Heart left ventricle (tissue), 16 donors: ENCODE results near the gene PER2. TPM values are rescaled to one million over a fixed set of nuclear protein-coding genes. Genes with fewer than 3 reads are reported as not detected.

Source experiments
- ATAC-seq, 4 donors: fragments of 200-7000 bp; cut with Tn5 transposase; one replicate each; pipeline ENCODE4 v1.9.1; 2020 to 2022; ENCODE audit warnings: moderate library complexity in 4 of 4, mild to moderate bottlenecking in 3 of 4, moderate number of reproducible peaks in 1 of 4
- DNase-seq, 5 donors: peaks; one replicate each; pipeline ENCODE4 v3.0.0-alpha.2; 2020
- H3K27ac ChIP-seq, 12 donors: fragments of 200-600 bp; sonication (generic) in 4 of 12; one replicate each; pipeline versions ENCODE4 v1.5.0 to v1.8.0; 2016 to 2022; ENCODE audit warnings: mild to moderate bottlenecking in 2 of 12
- H3K27me3 ChIP-seq, 9 donors: fragments of 200-600 bp; sonication (generic) in 2 of 9; one replicate each; pipeline versions ENCODE4 v1.5.1 to v1.8.0; 2016 to 2022; ENCODE audit warnings: mild to moderate bottlenecking in 3 of 9
- H3K36me3 ChIP-seq, 9 donors: fragments of 200-600 bp; sonication (generic) in 2 of 9; one replicate each; pipeline versions ENCODE4 v1.5.0 to v1.8.0; 2018 to 2022; ENCODE audit warnings: mild to moderate bottlenecking in 2 of 9
- H3K4me1 ChIP-seq, 12 donors: fragments of 200-600 bp; sonication (generic) in 4 of 12; one replicate each; pipeline versions ENCODE4 v1.5.0 to v1.8.0; 2016 to 2022; ENCODE audit warnings: mild to moderate bottlenecking in 3 of 12
- H3K4me3 ChIP-seq, 12 donors: fragments of 200-600 bp; sonication (generic) in 4 of 12; one replicate each; pipeline versions ENCODE4 v1.5.0 to v1.8.0; 2017 to 2022; ENCODE audit warnings: mild to moderate bottlenecking in 9 of 12, moderate library complexity in 4 of 12
- H3K9me3 ChIP-seq, 12 donors: fragments of 200-600 bp; sonication (generic) in 4 of 12; one replicate each; pipeline versions ENCODE4 v1.5.0 to v1.8.0; 2016 to 2022; ENCODE audit warnings: mild to moderate bottlenecking in 1 of 12
- CTCF ChIP-seq, 12 donors: fragments of 200-600 bp; sonication (generic) in 4 of 12; IDR thresholded peaks; one replicate each; pipeline versions ENCODE4 v1.5.0 to v1.8.0; 2018 to 2022; ENCODE audit warnings: antibody characterized with exemption in 12 of 12, mild to moderate bottlenecking in 5 of 12
- POLR2A ChIP-seq, 2 donors: fragments of 450-650 bp; IDR thresholded peaks; one replicate each; pipeline ENCODE4 v1.6.1; 2017; ENCODE audit warnings: antibody characterized with exemption in 2 of 2, mild to moderate bottlenecking in 2 of 2, moderate library complexity in 2 of 2
- WGBS, 4 donors: extraction: QIAGEN DNeasy Blood & Tissue Kit in 2 of 4; methylation state at CpG; one replicate each; pipeline versions ENCODE4 v1.1.5 to v1.1.7; 2013 to 2018; 5-methylcytosine and 5-hydroxymethylcytosine counted together
- intact Hi-C, 10 donors: fragments of 100-400 bp; cut with DNase I; formaldehyde crosslinking; loops; one replicate each; pipeline versions ENCODE4 v1.11.1 to v1.14.2; 2022
- polyA plus RNA-seq, 2 donors: library from polyadenylated mRNA; stranded (reverse); fragments of 200-250 nt; gene quantifications; one replicate each; pipeline ENCODE4 v1.2.3, GENCODE V29; 2013
- total RNA-seq, 9 donors: library from RNA; depleted of rRNA in 2 of 9; stranded (reverse); fragments of >200 nt in 2 of 9; fragmentation: NEBNext Ultra II Directional in 3 of 9; extraction: Animal tissue kit (Norgen Biotek cat#: 25700) in 3 of 9; gene quantifications; one replicate each; pipeline versions ENCODE4 v1.1.0 to v1.2.4, GENCODE V29; 2016 to 2023
- donor health status: ischemic (EF 13 %, LVEDD 7.1; RV severe dilation, severe dysfunction).
- donor health status: healthy with polysubstance abuse.
- donor health status: DM: no; HTN: yes; CAD: no.
- donor health status: DM: no; HTN: no; CAD: no.
- donor health status: ischemic (EF 25% LVEDD 6.9; RV normal size, moderate dysfunction).
- donor health status: ischemic (EF 25% LVEDD 5.7; RV mildly dilated, moderate dysfunction).
- donor health status: healthy.
- donor health status: DM: yes; HTN: yes; CAD: no.
- donor health status: ischemic (EF 35%, LVEDD 5.7; RV mildly dilated, moderate dysfunction).
- donor health status: nonischemic (EF 11% LVEDD 7.7; RV severe dilation, severe dysfunction).
- donor health status: DM: yes; HTN: yes; CAD: no.
- donor health status: PGD.
- donor health status: ischemic (EF 29% LVEDD 5.4; RV normal size, mild dysfunction).
- donor health status: nonischemic (EF 23%, LVEDD 6.1; RV moderate dilation, normal function).

PER2 gene
- total and polyA plus RNA-seq, 11 donors: 1.6 to 17.1 (median 4.2) TPM

- Histone ChIP-seq H3K27ac (no peak overlapping the region), H3K36me3 (peaks cover 0 to 99% (median 78%) of the 10 kb centered on the region in 9 donors), H3K27me3 (no peaks in the 10 kb centered on the region), H3K9me3 (no peaks in the 10 kb centered on the region), H3K4me3 (no peak overlapping the region), H3K4me1 (peaks cover 0 to 13% (median 4%) of the 10 kb centered on the region in 12 donors)
- ATAC-seq: peak; percentile 46 to 84 (median 66)
- TF ChIP-seq CTCF (IDR thresholded peaks at IDR 0.05): peak; percentile 52 to 83 (median 67)
- TF ChIP-seq POLR2A (IDR thresholded peaks at IDR 0.05): no peak
- DNase-seq: peak; percentile 39 to 81 (median 78)
- 66 to 73% (median 71%) methylated on average over 15 to 18 of the region's 18 CpGs for WGBS, 4 donors
- intact Hi-C loops: loop anchor here in 2 of 10 donors (5.0 to 10.0 kb wide), 2 partner anchors 102 to 399 kb away; partner anchors contain the start of genes ERFE (in 1 of the 2) and RAMP1 (in 1 of the 2)
These were observed 31.8 kb downstream of the PER2 start for GRCh38 chr2:238256594-238257104.

GRCh38 chr2:238256111-238256510, 32.3 kb downstream of the PER2 start:
- Histone ChIP-seq H3K4me3 (no peak overlapping the region), H3K9me3 (no peaks in the 10 kb centered on the region), H3K27me3 (no peaks in the 10 kb centered on the region), H3K36me3 (peaks cover 0 to 99% (median 82%) of the 10 kb centered on the region in 9 donors), H3K27ac (no peak overlapping the region), H3K4me1 (peaks cover 0 to 10% (median 2%) of the 10 kb centered on the region in 12 donors)
- intact Hi-C loops: loop anchor here in 2 of 10 donors (5.0 to 10.0 kb wide), 2 partner anchors 101 to 399 kb away; partner anchors contain the start of genes ERFE (in 1 of the 2) and RAMP1 (in 1 of the 2)
- DNase-seq (no peak), ATAC-seq (no peak)
- 90 to 98% (median 93%) methylated on average over 6 of the region's 6 CpGs for WGBS, 4 donors
- no peak for TF ChIP-seq CTCF (IDR thresholded peaks at IDR 0.05)
- TF ChIP-seq POLR2A (IDR thresholded peaks at IDR 0.05): no peak

- Histone ChIP-seq H3K4me1 (peaks cover 0 to 5% (median under 1%) of the 10 kb centered on the region in 12 donors), H3K27me3 (no peaks in the 10 kb centered on the region), H3K4me3 (no peak overlapping the region), H3K27ac (no peak overlapping the region), H3K36me3 (peaks cover 3 to 99% (median 87%) of the 10 kb centered on the region in 9 donors), H3K9me3 (no peaks in the 10 kb centered on the region)
- DNase-seq (peak in 1 of 5 donors; percentile 13), ATAC-seq (no peak)
- TF ChIP-seq CTCF (IDR thresholded peaks at IDR 0.05): no peak
- no peak for TF ChIP-seq POLR2A (IDR thresholded peaks at IDR 0.05)
- WGBS, 4 donors: 91 to 96% (median 93%) methylated on average over 8 of the region's 8 CpGs
- intact Hi-C loops: loop anchor here in 2 of 10 donors (5.0 to 10.0 kb wide), 2 partner anchors 101 to 398 kb away; partner anchors contain the start of genes ERFE (in 1 of the 2) and RAMP1 (in 1 of the 2)
These were observed 32.8 kb downstream of the PER2 start for GRCh38 chr2:238255636-238256035.

GRCh38 chr2:238255151-238255551, 33.3 kb downstream of the PER2 start:
- peak in 2 of 5 donors; percentile 6 to 32 for DNase-seq
- WGBS, 4 donors: 67 to 84% (median 77%) methylated on average over 6 of the region's 6 CpGs

More at GRCh38 chr2:238255151-238255551, 33.3 kb downstream of the PER2 start:
- no peaks in the 10 kb centered on the region for H3K9me3 ChIP-seq
- peaks cover 0 to under 1% (median 0%) of the 10 kb centered on the region in 12 donors for H3K4me1 ChIP-seq
- TF ChIP-seq POLR2A (IDR thresholded peaks at IDR 0.05) (no peak), CTCF (IDR thresholded peaks at IDR 0.05) (no peak)
- intact Hi-C loops: loop anchor here in 2 of 10 donors (5.0 to 10.0 kb wide), 2 partner anchors 100 to 398 kb away; partner anchors contain the start of genes ERFE (in 1 of the 2) and RAMP1 (in 1 of the 2)
- peaks cover 3 to 99% (median 92%) of the 10 kb centered on the region in 9 donors for H3K36me3 ChIP-seq
- H3K27ac ChIP-seq: no peak overlapping the region
- ATAC-seq: no peak
- H3K27me3 ChIP-seq: no peaks in the 10 kb centered on the region
- H3K4me3 ChIP-seq: no peak overlapping the region
